ENCODE data around the gene LILRB3. TPM values are rescaled to one million over a fixed set of nuclear protein-coding genes. Genes with fewer than 3 reads are reported as not detected.
"Not testable (repeated sequence)": the region's sequence is repeated elsewhere in the genome, so short reads cannot be mapped to it uniquely, and the experiment has no call there.

LILRB3 gene
- total RNA-seq, 1 experiment from 2014 or later, result 0.81 TPM

- no peak for DNase-seq (ENCODE audit: low spot score)
Observed at GRCh38 chr19:54199401-54199800, 23.4 kb downstream of the LILRB3 start.

GRCh38 chr19:54197121-54197520 lies 25.7 kb downstream of the LILRB3 start:
- no peak for DNase-seq (ENCODE audit: low spot score)
- in situ Hi-C loops (cut with HindIII; ENCODE audit: low sequenced_read_pairs), result no loop called here

More at GRCh38 chr19:54199401-54199800, 23.4 kb downstream of the LILRB3 start:
- in situ Hi-C loops (cut with HindIII; ENCODE audit: low sequenced_read_pairs), result no loop called here

- in situ Hi-C loops (cut with HindIII; ENCODE audit: low sequenced_read_pairs), result no loop called here
Observed at GRCh38 chr19:54196536-54196935, 26.3 kb downstream of the LILRB3 start.

GRCh38 chr19:54194463-54194862 lies 28.3 kb downstream of the LILRB3 start:
- in situ Hi-C loops (cut with HindIII; ENCODE audit: low sequenced_read_pairs); DNase-seq (ENCODE audit: low spot score): not testable (repeated sequence)

More at GRCh38 chr19:54196536-54196935, 26.3 kb downstream of the LILRB3 start:
- DNase-seq (ENCODE audit: low spot score), result no peak

GRCh38 chr19:54193011-54193410 lies 29.8 kb downstream of the LILRB3 start:
- DNase-seq (ENCODE audit: low spot score), result no peak
- in situ Hi-C loops (cut with HindIII; ENCODE audit: low sequenced_read_pairs), result no loop called here

- in situ Hi-C loops (cut with HindIII; ENCODE audit: low sequenced_read_pairs), result no loop called here
- DNase-seq (ENCODE audit: low spot score), result no peak
Observed at GRCh38 chr19:54191811-54192453, 30.9 kb downstream of the LILRB3 start.

- in situ Hi-C loops (cut with HindIII; ENCODE audit: low sequenced_read_pairs), result no loop called here
- DNase-seq (ENCODE audit: low spot score), result peak; percentile 25
Observed at GRCh38 chr19:54191011-54191810, 31.6 kb downstream of the LILRB3 start, which contains the start of gene TSEN34. TSEN34 (plus strand) TSS chr19:54191308; CDS start chr19:54191365, 57 bp downstream.

GRCh38 chr19:54190503-54191010 lies 32.2 kb downstream of the LILRB3 start:
- peak; percentile 100 for DNase-seq (ENCODE audit: low spot score)
- in situ Hi-C loops (cut with HindIII; ENCODE audit: low sequenced_read_pairs), result no loop called here

- peak; percentile 100 for DNase-seq (ENCODE audit: low spot score)
- in situ Hi-C loops (cut with HindIII; ENCODE audit: low sequenced_read_pairs), result no loop called here
Observed at GRCh38 chr19:54189735-54190502, 32.9 kb downstream of the LILRB3 start.

- no peak for DNase-seq (ENCODE audit: low spot score)
- in situ Hi-C loops (cut with HindIII; ENCODE audit: low sequenced_read_pairs), result no loop called here
Observed at GRCh38 chr19:54189145-54189734, 33.6 kb downstream of the LILRB3 start, which contains the start of gene MBOAT7. MBOAT7 (minus strand) TSS chr19:54189580; CDS start chr19:54188508, 1,072 bp downstream.

- DNase-seq (ENCODE audit: low spot score), result no peak
- in situ Hi-C loops (cut with HindIII; ENCODE audit: low sequenced_read_pairs), result no loop called here
Observed at GRCh38 chr19:54188215-54188871, 34.5 kb downstream of the LILRB3 start.

GRCh38 chr19:54186934-54187381 lies 35.8 kb downstream of the LILRB3 start:
- in situ Hi-C loops (cut with HindIII; ENCODE audit: low sequenced_read_pairs), result no loop called here
- no peak for DNase-seq (ENCODE audit: low spot score)

- DNase-seq (ENCODE audit: low spot score), result no peak
Observed at GRCh38 chr19:54186351-54186750, 36.5 kb downstream of the LILRB3 start.

GRCh38 chr19:54183431-54183830 lies 39.4 kb downstream of the LILRB3 start:
- in situ Hi-C loops (cut with HindIII; ENCODE audit: low sequenced_read_pairs), result no loop called here

More at GRCh38 chr19:54186351-54186750, 36.5 kb downstream of the LILRB3 start:
- in situ Hi-C loops (cut with HindIII; ENCODE audit: low sequenced_read_pairs), result no loop called here

GRCh38 chr19:54181894-54182293 lies 40.9 kb downstream of the LILRB3 start:
- in situ Hi-C loops (cut with HindIII; ENCODE audit: low sequenced_read_pairs), result not testable (repeated sequence)

More at GRCh38 chr19:54183431-54183830, 39.4 kb downstream of the LILRB3 start:
- DNase-seq (ENCODE audit: low spot score), result no peak

GRCh38 chr19:54180691-54181091 lies 42.1 kb downstream of the LILRB3 start:
- in situ Hi-C loops (cut with HindIII; ENCODE audit: low sequenced_read_pairs), result no loop called here
- no peak for DNase-seq (ENCODE audit: low spot score)

More at GRCh38 chr19:54181894-54182293, 40.9 kb downstream of the LILRB3 start:
- not testable (repeated sequence) for DNase-seq (ENCODE audit: low spot score)

GRCh38 chr19:54179921-54180461 lies 42.8 kb downstream of the LILRB3 start:
- in situ Hi-C loops (cut with HindIII; ENCODE audit: low sequenced_read_pairs), result no loop called here
- DNase-seq (ENCODE audit: low spot score), result peak; percentile 58

- in situ Hi-C loops (cut with HindIII; ENCODE audit: low sequenced_read_pairs), result no loop called here
Observed at GRCh38 chr19:54179262-54179852, 43.5 kb downstream of the LILRB3 start.

More at GRCh38 chr19:54179262-54179852, 43.5 kb downstream of the LILRB3 start:
- DNase-seq (ENCODE audit: low spot score), result no peak
